Mesendoderm (in vitro differentiated cells): Measurements from ENCODE around the gene SMYD4.

Experiments
- DNase-seq: peaks from one replicate; pipeline ENCODE4 v3.0.0; 2013
- H2AK5ac ChIP-seq: 2 replicates; pipeline ENCODE4 v1.6.1; 2013; ENCODE audit warnings: low read length, inconsistent platforms
- H2BK120ac ChIP-seq: 2 replicates; pipeline ENCODE4 v1.6.1; 2013; ENCODE audit warnings: low read depth, mild to moderate bottlenecking, low read length, moderate library complexity, mixed read lengths
- H2BK15ac ChIP-seq: replicated peaks from 2 replicates; pipeline ENCODE4 v1.6.1; 2013; ENCODE audit warnings: low read depth, mild to moderate bottlenecking, moderate library complexity
- H2BK5ac ChIP-seq: 2 replicates; pipeline ENCODE4 v1.6.1; 2013; ENCODE audit warnings: low read length, inconsistent platforms
- H3K18ac ChIP-seq: 2 replicates; pipeline ENCODE4 v1.6.1; 2013; ENCODE audit warnings: mild to moderate bottlenecking, low read length, mixed read lengths
- H3K23ac ChIP-seq: one replicate; pipeline ENCODE4 v1.6.1; 2013; ENCODE audit warnings: low read length
- H3K27ac ChIP-seq: 2 replicates; pipeline ENCODE4 v1.5.1; 2013; ENCODE audit warnings: low read depth, mild to moderate bottlenecking, inconsistent platforms, low read length, moderate library complexity
- H3K27me3 ChIP-seq: 2 replicates; pipeline ENCODE4 v1.6.1; 2013; ENCODE audit warnings: low read length, control low read depth, mild to moderate bottlenecking, inconsistent platforms; ENCODE audit not compliant: insufficient read depth, poor library complexity
- H3K36me3 ChIP-seq: 2 replicates; pipeline ENCODE4 v1.6.1; 2013; ENCODE audit warnings: low read length, inconsistent platforms; ENCODE audit not compliant: control insufficient read depth, insufficient read depth
- H3K4ac ChIP-seq: one replicate; pipeline ENCODE4 v1.6.1; 2013; ENCODE audit warnings: low read depth, mild to moderate bottlenecking, low read length, moderate library complexity
- H3K4me1 ChIP-seq: 2 replicates; pipeline ENCODE4 v1.6.1; 2013; ENCODE audit warnings: low read depth, low read length, inconsistent platforms; ENCODE audit not compliant: control insufficient read depth
- H3K4me2 ChIP-seq: 2 replicates; pipeline ENCODE4 v1.6.1; 2013; ENCODE audit warnings: low read length
- H3K4me3 ChIP-seq: 2 replicates; pipeline ENCODE4 v1.5.1; 2013; ENCODE audit warnings: mild to moderate bottlenecking, low read length
- H3K56ac ChIP-seq: one replicate; pipeline ENCODE4 v1.6.1; 2013; ENCODE audit warnings: low read length
- H3K79me1 ChIP-seq: 2 replicates; pipeline ENCODE4 v1.6.1; 2013; ENCODE audit warnings: low read length, inconsistent platforms
- H3K79me2 ChIP-seq: 2 replicates; pipeline ENCODE4 v1.6.1; 2013; ENCODE audit warnings: mild to moderate bottlenecking, low read length; ENCODE audit not compliant: control insufficient read depth, insufficient read depth
- H3K9ac ChIP-seq: 2 replicates; pipeline ENCODE4 v1.6.1; 2013; ENCODE audit warnings: low read length, inconsistent platforms
- H4K5ac ChIP-seq: one replicate; pipeline ENCODE4 v1.6.1; 2013; ENCODE audit warnings: low read length
- H4K8ac ChIP-seq: one replicate; pipeline ENCODE4 v1.6.1; 2013; ENCODE audit warnings: low read depth, mild to moderate bottlenecking, control low read depth, low read length, moderate library complexity
- WGBS: extraction: QIAGEN DNeasy Blood & Tissue Kit; methylation state at CpG from one replicate; pipeline ENCODE4 v1.1.7; 2013; ENCODE audit warnings: low lambda C conversion rate, missing lambda C conversion rate; ENCODE audit not compliant: insufficient coverage; ENCODE audit errors: extremely low coverage; 5-methylcytosine and 5-hydroxymethylcytosine counted together

Gene SMYD4

DNA sequence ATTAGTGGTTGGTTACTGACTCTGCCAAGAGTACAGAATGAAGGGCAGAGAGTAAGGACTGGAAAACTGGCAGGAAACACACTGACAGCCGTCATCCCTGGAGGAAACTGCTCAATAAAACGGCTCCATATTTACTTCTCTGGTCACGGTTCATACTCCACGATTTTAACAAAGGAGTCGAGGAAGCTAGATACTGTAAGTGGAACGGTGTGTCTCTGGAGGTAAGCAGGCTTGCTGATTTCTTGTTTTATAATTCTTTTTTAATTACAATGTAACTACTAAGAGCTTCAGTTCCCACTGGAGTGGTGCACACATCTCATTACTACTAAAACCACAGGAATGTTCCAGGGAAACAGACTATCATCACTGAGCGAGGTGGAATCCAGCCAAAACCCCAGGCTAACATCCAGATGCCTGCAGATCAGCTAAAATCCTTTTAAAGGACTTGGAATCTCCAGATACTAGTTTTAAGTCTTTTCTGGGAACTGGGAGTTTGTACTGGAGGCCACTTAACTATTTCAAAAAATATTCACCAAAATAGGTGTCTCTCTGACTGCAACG, 50.1 kb downstream of the SMYD4 start:
- Histone ChIP-seq H4K8ac (no peak overlapping the region), H3K79me1 (no peaks in the 10 kb centered on the region), H3K56ac (no peak overlapping the region), H4K5ac (no peak overlapping the region), H2AK5ac (no peak overlapping the region), H3K4ac (no peak overlapping the region), H3K23ac (no peak overlapping the region), H3K79me2 (no peaks in the 10 kb centered on the region), H3K4me2 (no peak overlapping the region), H3K4me3 (no peak overlapping the region), H3K27me3 (no peaks in the 10 kb centered on the region), H2BK5ac (no peak overlapping the region), H2BK15ac (no peak overlapping the region), H3K18ac (no peak overlapping the region), H2BK120ac (no peak overlapping the region), H3K27ac (no peak overlapping the region), H3K9ac (no peak overlapping the region), H3K36me3 (peaks cover 8% of the 10 kb centered on the region), H3K4me1 (no peaks in the 10 kb centered on the region)
- no CpG with 5 or more reads among the region's 8 CpGs for WGBS
- DNase-seq: no peak

DNA sequence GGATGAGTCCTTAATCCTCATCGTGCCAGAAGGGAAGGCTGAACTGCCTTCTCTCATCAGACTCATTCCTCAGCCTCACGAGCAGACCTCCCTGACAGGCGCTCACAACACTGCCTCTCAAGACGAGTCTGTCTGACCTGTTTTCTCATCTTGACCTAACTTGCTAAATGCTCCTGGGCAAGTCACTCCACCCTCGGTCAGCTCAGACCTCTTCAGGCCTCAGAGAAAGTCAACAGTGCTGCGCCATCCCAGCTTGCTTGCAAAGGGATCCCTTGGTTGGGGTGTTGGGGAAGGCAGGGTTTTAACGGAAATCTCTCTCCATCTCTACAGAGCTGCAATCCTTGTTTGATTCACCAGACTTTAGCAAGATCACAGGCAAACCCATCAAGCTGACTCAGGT, 52.8 kb downstream of the SMYD4 start:
- Histone ChIP-seq H2BK5ac (no peak overlapping the region), H3K4ac (no peak overlapping the region), H3K18ac (no peak overlapping the region), H2BK15ac (no peak overlapping the region), H3K4me1 (no peaks in the 10 kb centered on the region), H3K79me1 (no peaks in the 10 kb centered on the region), H3K23ac (no peak overlapping the region), H3K4me2 (no peak overlapping the region), H3K79me2 (no peaks in the 10 kb centered on the region), H2BK120ac (no peak overlapping the region), H4K5ac (no peak overlapping the region), H3K56ac (no peak overlapping the region), H3K9ac (no peak overlapping the region), H2AK5ac (no peak overlapping the region), H3K36me3 (peaks cover 4% of the 10 kb centered on the region), H3K27me3 (no peaks in the 10 kb centered on the region), H3K27ac (no peak overlapping the region), H3K4me3 (no peak overlapping the region), H4K8ac (no peak overlapping the region)
- WGBS: no CpG with 5 or more reads among the region's 7 CpGs
- DNase-seq: no peak

DNA sequence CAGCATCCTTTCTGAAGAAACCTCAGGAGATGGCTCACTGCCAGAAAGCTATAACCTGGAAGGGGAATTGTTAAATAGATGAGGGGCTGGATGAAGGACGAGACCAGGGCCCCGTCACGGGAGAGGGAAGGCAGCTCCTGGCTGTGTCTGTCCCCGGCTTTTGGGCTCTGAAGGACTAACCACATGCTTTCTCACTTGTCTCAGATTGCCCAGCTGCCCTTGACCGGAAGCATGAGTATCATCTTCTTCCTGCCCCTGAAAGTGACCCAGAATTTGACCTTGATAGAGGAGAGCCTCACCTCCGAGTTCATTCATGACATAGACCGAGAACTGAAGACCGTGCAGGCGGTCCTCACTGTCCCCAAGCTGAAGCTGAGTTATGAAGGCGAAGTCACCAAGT, 53.4 kb downstream of the SMYD4 start:
- no peak overlapping the region for H2BK120ac ChIP-seq
- H2BK5ac ChIP-seq: no peak overlapping the region
- H3K56ac ChIP-seq: no peak overlapping the region
- WGBS: no CpG with 5 or more reads among the region's 10 CpGs
- H3K79me2 ChIP-seq: no peaks in the 10 kb centered on the region
- no peak overlapping the region for H3K4ac ChIP-seq
- no peaks in the 10 kb centered on the region for H3K27me3 ChIP-seq
- H3K79me1 ChIP-seq: no peaks in the 10 kb centered on the region
- no peak overlapping the region for H3K4me3 ChIP-seq
- H3K18ac ChIP-seq: no peak overlapping the region
- no peak for DNase-seq
- no peak overlapping the region for H3K4me2 ChIP-seq
- peaks cover 2% of the 10 kb centered on the region for H3K36me3 ChIP-seq
- no peak overlapping the region for H4K8ac ChIP-seq
- H2AK5ac ChIP-seq: no peak overlapping the region
- no peak overlapping the region for H3K9ac ChIP-seq
- H3K4me1 ChIP-seq: no peaks in the 10 kb centered on the region
- H3K23ac ChIP-seq: no peak overlapping the region
- no peak overlapping the region for H2BK15ac ChIP-seq
- no peak overlapping the region for H4K5ac ChIP-seq
- no peak overlapping the region for H3K27ac ChIP-seq

DNA sequence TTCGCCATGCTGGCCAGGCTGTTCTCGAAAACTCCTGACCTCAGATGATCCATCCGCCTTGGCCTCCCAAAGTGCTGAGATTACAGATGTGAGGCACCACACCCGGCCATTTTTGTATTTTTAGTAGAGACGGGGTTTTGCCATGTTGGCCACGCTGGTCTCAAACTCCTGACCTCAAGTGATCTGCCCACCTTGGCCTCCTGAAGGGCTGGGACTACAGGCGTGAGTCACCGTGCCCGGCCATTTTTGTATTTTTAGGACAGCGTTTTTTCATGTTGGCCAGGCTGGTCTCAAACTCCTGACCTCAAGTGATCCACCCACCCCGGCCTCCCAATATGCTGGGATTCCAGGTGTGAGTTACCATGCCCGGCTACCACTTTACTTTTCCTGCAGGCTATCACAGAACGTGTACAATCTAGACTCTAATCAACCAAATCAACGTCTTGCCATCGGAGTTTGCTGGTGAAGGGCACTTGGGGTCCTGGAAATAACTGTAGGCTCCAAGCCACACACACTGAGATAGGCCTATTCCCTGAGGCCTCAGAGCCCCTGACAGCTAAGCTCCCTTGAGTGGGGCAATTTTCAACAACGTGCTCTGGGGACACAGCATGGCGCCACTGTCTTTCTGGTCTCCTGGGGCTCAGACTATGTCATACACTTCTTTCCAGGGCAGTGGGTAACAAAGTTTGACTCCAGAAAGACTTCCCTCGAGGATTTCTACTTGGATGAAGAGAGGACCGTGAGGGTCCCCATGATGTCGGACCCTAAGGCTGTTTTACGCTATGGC, 55.1 kb downstream of the SMYD4 start:
- no peak overlapping the region for H3K23ac ChIP-seq
- H3K4me2 ChIP-seq: no peak overlapping the region
- no peak overlapping the region for H2BK5ac ChIP-seq
- no peaks in the 10 kb centered on the region for H3K36me3 ChIP-seq
- H3K27me3 ChIP-seq: no peaks in the 10 kb centered on the region
- no peak overlapping the region for H2BK120ac ChIP-seq
- no peak overlapping the region for H4K5ac ChIP-seq
- H3K56ac ChIP-seq: no peak overlapping the region
- DNase-seq: no peak
- H3K4me3 ChIP-seq: no peak overlapping the region
- H3K79me2 ChIP-seq: no peaks in the 10 kb centered on the region
- no peak overlapping the region for H3K9ac ChIP-seq
- no peak overlapping the region for H3K18ac ChIP-seq
- H2BK15ac ChIP-seq: no peak overlapping the region
- no peaks in the 10 kb centered on the region for H3K79me1 ChIP-seq
- no CpG with 5 or more reads among the region's 21 CpGs for WGBS
- H2AK5ac ChIP-seq: no peak overlapping the region
- H3K4ac ChIP-seq: no peak overlapping the region
- no peak overlapping the region for H3K27ac ChIP-seq
- H3K4me1 ChIP-seq: no peaks in the 10 kb centered on the region
- no peak overlapping the region for H4K8ac ChIP-seq

DNA sequence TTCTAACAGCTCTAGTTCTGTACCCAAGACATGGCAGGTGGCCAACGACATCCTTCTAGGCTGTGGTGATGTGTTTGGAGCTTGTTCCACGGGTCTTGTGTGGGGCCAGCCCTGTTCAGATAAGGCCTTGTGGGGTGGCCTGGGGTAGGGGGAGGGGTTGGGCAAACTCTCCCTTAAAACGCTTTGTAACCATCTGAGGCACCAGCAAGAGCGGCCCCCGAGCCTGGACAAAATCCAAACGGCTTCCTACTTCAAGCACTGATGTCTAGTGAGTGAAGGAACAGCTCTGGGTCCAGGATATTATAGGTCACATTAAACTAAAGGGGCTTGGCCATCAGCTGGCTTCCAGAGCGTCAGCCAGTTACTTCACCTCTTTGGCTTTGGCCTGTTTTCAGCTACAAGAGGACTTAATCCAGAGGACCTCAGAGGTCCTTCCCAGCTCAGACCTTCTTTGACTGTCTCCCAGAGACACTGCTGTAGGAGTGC, 56.0 kb downstream of the SMYD4 start:
- Histone ChIP-seq H3K79me2 (no peaks in the 10 kb centered on the region), H3K4ac (no peak overlapping the region), H2BK120ac (no peak overlapping the region), H3K27me3 (no peaks in the 10 kb centered on the region), H3K79me1 (no peaks in the 10 kb centered on the region), H2BK5ac (no peak overlapping the region), H3K18ac (no peak overlapping the region), H3K4me2 (no peak overlapping the region), H4K5ac (no peak overlapping the region), H3K4me3 (no peak overlapping the region), H2AK5ac (no peak overlapping the region), H3K23ac (no peak overlapping the region), H3K36me3 (no peaks in the 10 kb centered on the region), H2BK15ac (no peak overlapping the region), H3K4me1 (no peaks in the 10 kb centered on the region), H3K9ac (no peak overlapping the region), H4K8ac (no peak overlapping the region), H3K56ac (no peak overlapping the region), H3K27ac (no peak overlapping the region)
- DNase-seq: no peak
- WGBS: no CpG with 5 or more reads among the region's 7 CpGs
